Activated CD8-positive, alpha-beta T cell treated with anti-CD3 and anti-CD28 coated beads for 36 hours (primary cell): Measurements from ENCODE around the gene RAB24. TPM values are rescaled to one million over a fixed set of nuclear protein-coding genes. Genes with fewer than 3 reads are reported as not detected.

ENCODE experiments used
- ATAC-seq: fragments of 200-7000 bp; cut with Tn5 transposase; one replicate; pipeline ENCODE4 v1.10.0; 2021; ENCODE audit warnings: mild to moderate bottlenecking, moderate library complexity
- CTCF ChIA-PET: fragments of 350-600 bp; sonication (Branson Sonifier 250); formaldehyde crosslinking; loops from one replicate; lab custom pipeline; 2021; ENCODE audit warnings: antibody characterized with exemption; lab: Charles Lee
- POLR2A ChIA-PET: fragments of 350-600 bp; sonication (Branson Sonifier 250); formaldehyde crosslinking; loops from one replicate; lab custom pipeline; 2021; ENCODE audit warnings: antibody characterized with exemption; lab: Charles Lee
- DNase-seq: peaks from one replicate; pipeline ENCODE4 v3.0.0-alpha.2; 2020
- H3K27ac Mint-ChIP-seq: one replicate; pipeline ENCODE4 v1.8.0; 2021; ENCODE audit warnings: mild to moderate bottlenecking, mixed read lengths
- H3K27me3 Mint-ChIP-seq: one replicate; pipeline ENCODE4 v1.8.0; 2021; ENCODE audit warnings: mixed read lengths
- H3K36me3 Mint-ChIP-seq: one replicate; pipeline ENCODE4 v1.8.0; 2021; ENCODE audit warnings: low read depth, mixed read lengths
- H3K4me1 Mint-ChIP-seq: one replicate; pipeline ENCODE4 v1.8.0; 2021; ENCODE audit warnings: low read depth, mixed read lengths
- H3K4me3 Mint-ChIP-seq: one replicate; pipeline ENCODE4 v1.8.0; 2021; ENCODE audit warnings: mild to moderate bottlenecking, moderate library complexity, mixed read lengths
- H3K9me3 Mint-ChIP-seq: one replicate; pipeline ENCODE4 v1.8.0; 2021; ENCODE audit warnings: mixed read lengths
- intact Hi-C: fragments of 100-400 bp; cut with micrococcal nuclease; formaldehyde crosslinking; loops from one replicate; pipeline ENCODE4 v1.10.0; 2022
- total RNA-seq, 2 experiments: library from RNA; stranded (reverse); gene quantifications; one replicate each; pipeline ENCODE4 v1.2.3, GENCODE V29; 2021
- TF ChIP-seq, protein P1 (sequence below): fragments of 200-600 bp; IDR thresholded peaks from one replicate; pipeline ENCODE4 v1.8.0; 2022; ENCODE audit warnings: antibody characterized with exemption, mild to moderate bottlenecking

The RAB24 gene
- total RNA-seq, 2 experiments from 2014 or later: 26.6 TPM

DNA sequence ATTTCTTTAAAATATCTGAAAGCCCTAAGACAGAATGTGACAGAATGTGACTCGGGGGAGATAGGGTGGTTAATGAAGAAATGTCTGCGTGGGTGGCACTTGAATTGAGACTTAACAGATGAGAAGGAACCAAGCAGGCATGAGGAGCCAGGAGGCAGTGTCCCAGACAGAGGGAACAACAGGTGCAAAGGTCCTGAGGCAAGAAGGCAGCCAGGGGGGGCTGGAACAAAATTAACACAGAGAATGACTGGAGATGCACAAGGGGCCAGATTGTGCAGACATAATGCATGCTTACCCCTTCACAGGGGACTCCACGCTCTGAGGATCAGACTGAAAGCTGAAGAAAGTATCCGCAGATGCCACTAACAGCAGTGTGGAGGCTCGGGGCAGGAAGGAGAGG is 46.2 kb upstream of the RAB24 start:
- H3K4me3 Mint-ChIP-seq: peak overlapping the region; percentile 93
- H3K4me1 Mint-ChIP-seq: peaks cover 46% of the 10 kb centered on the region
- DNase-seq (no peak), ATAC-seq (no peak)
- TF ChIP-seq, protein P1, sequence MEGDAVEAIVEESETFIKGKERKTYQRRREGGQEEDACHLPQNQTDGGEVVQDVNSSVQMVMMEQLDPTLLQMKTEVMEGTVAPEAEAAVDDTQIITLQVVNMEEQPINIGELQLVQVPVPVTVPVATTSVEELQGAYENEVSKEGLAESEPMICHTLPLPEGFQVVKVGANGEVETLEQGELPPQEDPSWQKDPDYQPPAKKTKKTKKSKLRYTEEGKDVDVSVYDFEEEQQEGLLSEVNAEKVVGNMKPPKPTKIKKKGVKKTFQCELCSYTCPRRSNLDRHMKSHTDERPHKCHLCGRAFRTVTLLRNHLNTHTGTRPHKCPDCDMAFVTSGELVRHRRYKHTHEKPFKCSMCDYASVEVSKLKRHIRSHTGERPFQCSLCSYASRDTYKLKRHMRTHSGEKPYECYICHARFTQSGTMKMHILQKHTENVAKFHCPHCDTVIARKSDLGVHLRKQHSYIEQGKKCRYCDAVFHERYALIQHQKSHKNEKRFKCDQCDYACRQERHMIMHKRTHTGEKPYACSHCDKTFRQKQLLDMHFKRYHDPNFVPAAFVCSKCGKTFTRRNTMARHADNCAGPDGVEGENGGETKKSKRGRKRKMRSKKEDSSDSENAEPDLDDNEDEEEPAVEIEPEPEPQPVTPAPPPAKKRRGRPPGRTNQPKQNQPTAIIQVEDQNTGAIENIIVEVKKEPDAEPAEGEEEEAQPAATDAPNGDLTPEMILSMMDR: no peak
- POLR2A ChIA-PET: interaction anchor here (3.5 to 4.2 kb wide), 2 partner anchors 11 to 37 kb away, joined by 15 to 19 read pairs; no protein-coding TSS in a partner anchor
- peaks cover 18% of the 10 kb centered on the region for H3K36me3 Mint-ChIP-seq
- H3K9me3 Mint-ChIP-seq: peaks cover 3% of the 10 kb centered on the region
- intact Hi-C loops: no loop called here
- peak overlapping the region; percentile 72 for H3K27ac Mint-ChIP-seq
- CTCF ChIA-PET: interaction anchor here (0.9 to 5.3 kb wide), 7 partner anchors 22 to 236 kb away, joined by 3 to 28 read pairs (median 5); no protein-coding TSS in a partner anchor
- no peaks in the 10 kb centered on the region for H3K27me3 Mint-ChIP-seq

- ChIA-PET POLR2A (interaction anchor here (3.5 to 4.2 kb wide), 2 partner anchors 11 to 37 kb away, joined by 15 to 19 read pairs; no protein-coding TSS in a partner anchor), CTCF (interaction anchor here (0.9 to 5.3 kb wide), 6 partner anchors 23 to 108 kb away, joined by 3 to 28 read pairs (median 4); no protein-coding TSS in a partner anchor)
- H3K36me3 Mint-ChIP-seq: peaks cover 15% of the 10 kb centered on the region
- intact Hi-C loops: no loop called here
- H3K27me3 Mint-ChIP-seq: no peaks in the 10 kb centered on the region
- H3K4me1 Mint-ChIP-seq: peaks cover 41% of the 10 kb centered on the region
- DNase-seq: no peak
- H3K9me3 Mint-ChIP-seq: no peaks in the 10 kb centered on the region
- TF ChIP-seq, protein P1: no peak
- no peak overlapping the region for H3K27ac Mint-ChIP-seq
- peak overlapping the region; percentile 93 for H3K4me3 Mint-ChIP-seq
- no peak for ATAC-seq
These were observed 45.8 kb upstream of the RAB24 start for GRCh38 chr5:177349362-177349647.

DNA sequence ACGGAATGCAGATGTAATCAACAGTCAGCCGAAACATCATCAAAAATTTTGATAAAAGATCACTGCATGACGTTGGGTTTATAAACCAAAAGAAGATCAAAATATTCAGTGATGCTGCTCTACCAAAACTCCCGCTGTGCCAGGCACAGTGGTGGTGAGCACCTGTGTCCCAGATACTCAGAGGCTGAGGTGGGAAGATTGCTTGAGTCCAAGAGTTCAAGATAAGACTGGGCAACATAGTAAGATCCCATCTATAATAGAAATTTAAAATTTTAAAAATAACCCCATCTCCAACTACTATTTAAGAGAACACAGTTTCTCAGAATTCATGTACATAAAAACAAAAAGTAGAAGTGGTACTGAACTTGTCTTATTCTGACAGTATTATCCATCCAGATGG is 44.2 kb upstream of the RAB24 start:
- Mint-ChIP-seq H3K9me3 (no peaks in the 10 kb centered on the region), H3K27ac (peak overlapping the region; percentile 46), H3K27me3 (no peaks in the 10 kb centered on the region), H3K4me1 (peaks cover 44% of the 10 kb centered on the region), H3K4me3 (no peak overlapping the region), H3K36me3 (peaks cover 21% of the 10 kb centered on the region)
- CTCF ChIA-PET: interaction anchor here (2.6 to 5.3 kb wide), 2 partner anchors 12 to 31 kb away, joined by 11 to 28 read pairs; no protein-coding TSS in a partner anchor
- POLR2A ChIA-PET: no interaction called here
- intact Hi-C loops: no loop called here
- TF ChIP-seq, protein P1: no peak
- no peak for DNase-seq
- no peak for ATAC-seq

DNA sequence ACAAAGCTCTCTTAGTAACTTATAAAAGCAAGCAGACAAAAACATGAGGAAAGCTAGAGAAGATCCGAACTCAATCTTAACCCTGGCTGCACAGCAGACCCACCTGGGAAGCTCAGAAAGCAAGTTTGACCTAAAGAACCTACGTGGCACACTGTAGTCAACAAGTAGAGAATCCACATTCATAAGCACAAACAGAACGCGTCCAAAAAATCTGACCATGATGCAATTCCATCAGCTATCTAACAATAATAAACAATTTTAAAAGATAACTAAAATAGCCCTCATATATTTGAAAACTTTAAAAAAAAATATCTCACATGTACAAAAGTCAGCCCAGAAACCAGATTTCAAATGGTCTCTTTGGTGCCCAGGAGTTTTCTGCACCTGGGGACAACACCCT is 43.3 kb upstream of the RAB24 start:
- DNase-seq (no peak), ATAC-seq (no peak)
- ChIA-PET CTCF (interaction anchor here (0.9 to 2.6 kb wide), 9 partner anchors 9 to 235 kb away, joined by 3 to 11 read pairs (median 6); no protein-coding TSS in a partner anchor), POLR2A (interaction anchor here (0.9 to 2.3 kb wide), 2 partner anchors 15 to 36 kb away, joined by 3 to 8 read pairs; no protein-coding TSS in a partner anchor)
- Mint-ChIP-seq H3K27me3 (no peaks in the 10 kb centered on the region), H3K9me3 (no peaks in the 10 kb centered on the region), H3K27ac (no peak overlapping the region), H3K4me1 (peaks cover 44% of the 10 kb centered on the region), H3K36me3 (peaks cover 22% of the 10 kb centered on the region), H3K4me3 (no peak overlapping the region)
- TF ChIP-seq, protein P1: no peak
- intact Hi-C loops: no loop called here

DNA sequence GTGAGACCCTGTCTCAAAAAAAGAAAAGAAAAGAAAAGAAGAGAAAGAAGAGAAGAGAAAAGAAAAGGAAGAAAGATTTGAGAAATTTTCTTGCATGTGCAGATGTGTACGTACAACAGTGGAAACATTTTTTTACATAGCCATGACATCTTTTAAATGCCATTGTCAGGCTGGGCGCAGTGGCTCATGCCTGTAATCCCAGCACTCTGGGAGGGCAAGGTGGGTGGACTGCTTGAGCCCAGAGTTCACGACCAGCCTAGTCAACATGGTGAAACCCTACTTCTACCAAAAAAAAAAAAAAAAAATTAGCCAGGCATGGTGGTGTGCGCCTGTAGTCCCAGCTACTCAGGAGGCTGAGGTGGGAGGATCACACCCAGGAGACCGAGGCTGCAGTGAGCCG is 41.4 kb upstream of the RAB24 start:
- Mint-ChIP-seq H3K27ac (no peak overlapping the region), H3K36me3 (peaks cover 26% of the 10 kb centered on the region), H3K4me1 (peaks cover 44% of the 10 kb centered on the region), H3K9me3 (no peaks in the 10 kb centered on the region), H3K4me3 (no peak overlapping the region), H3K27me3 (no peaks in the 10 kb centered on the region)
- ATAC-seq (no peak), DNase-seq (no peak)
- POLR2A ChIA-PET: interaction anchor here (0.7 kb wide), 1 partner anchor 11 kb away, joined by 3 read pairs; no protein-coding TSS in a partner anchor
- intact Hi-C loops: no loop called here
- CTCF ChIA-PET: interaction anchor here (0.8 to 2.3 kb wide), 3 partner anchors 27 to 47 kb away, joined by 3 to 10 read pairs (median 7); no protein-coding TSS in a partner anchor
- TF ChIP-seq, protein P1: no peak
